GM19099 (cell line): ENCODE results near the gene KSR2.

Experiments used
- POLR2A ChIP-seq: IDR thresholded peaks from 3 replicates; pipeline ENCODE4 v1.6.1; 2011; ENCODE audit warnings: low read depth; ENCODE audit not compliant: insufficient read length; ENCODE audit errors: extremely low read depth

Gene KSR2

GRCh38 chr12:117470804-117471203 is 498.0 kb downstream of the KSR2 start:
- no peak for TF ChIP-seq POLR2A

GRCh38 chr12:117469883-117470483 is 498.8 kb downstream of the KSR2 start:
- no peak for TF ChIP-seq POLR2A

GRCh38 chr12:117468016-117468415 is 500.8 kb downstream of the KSR2 start:
- no peak for TF ChIP-seq POLR2A

- TF ChIP-seq POLR2A: no peak
These were observed 501.2 kb downstream of the KSR2 start for GRCh38 chr12:117467588-117467987.

- TF ChIP-seq POLR2A: no peak
These were observed 502.0 kb downstream of the KSR2 start for GRCh38 chr12:117466677-117467362.

GRCh38 chr12:117461732-117462131 is 507.1 kb downstream of the KSR2 start:
- TF ChIP-seq POLR2A: no peak

GRCh38 chr12:117459229-117459628 is 509.6 kb downstream of the KSR2 start:
- TF ChIP-seq POLR2A: no peak

GRCh38 chr12:117457189-117457588 is 511.6 kb downstream of the KSR2 start:
- TF ChIP-seq POLR2A: no peak

- no peak for TF ChIP-seq POLR2A
These were observed 512.7 kb downstream of the KSR2 start for GRCh38 chr12:117456076-117456475.

- TF ChIP-seq POLR2A: no peak
These were observed 514.8 kb downstream of the KSR2 start for GRCh38 chr12:117453961-117454360.

- TF ChIP-seq POLR2A: no peak
These were observed 516.7 kb downstream of the KSR2 start for GRCh38 chr12:117452112-117452511.

- TF ChIP-seq POLR2A: no peak
These were observed 518.6 kb downstream of the KSR2 start for GRCh38 chr12:117450209-117450608.

GRCh38 chr12:117447665-117448366 is 521.0 kb downstream of the KSR2 start:
- TF ChIP-seq POLR2A: no peak

GRCh38 chr12:117444781-117445180 is 524.0 kb downstream of the KSR2 start:
- no peak for TF ChIP-seq POLR2A

- TF ChIP-seq POLR2A: no peak
These were observed 527.0 kb downstream of the KSR2 start for GRCh38 chr12:117441751-117442150.

- no peak for TF ChIP-seq POLR2A
These were observed 528.4 kb downstream of the KSR2 start for GRCh38 chr12:117440384-117440783.
